Tibial nerve (tissue), 3 donors: Measurements from ENCODE around the gene ANKRD11.

Experiments
- CTCF ChIP-seq, 5 experiments: fragments of 200-600 bp in 3 of 5; fragments of 450-650 bp in 2 of 5; sonication (generic) in 3 of 5; IDR thresholded peaks; one replicate each; pipeline ENCODE4 v1.5.1; 2016 to 2019; ENCODE audit warnings: antibody characterized with exemption in 5 of 5, mild to moderate bottlenecking in 3 of 5, moderate library complexity in 2 of 5
- POLR2A ChIP-seq, 2 donors: fragments of 450-650 bp; IDR thresholded peaks; one replicate each; pipeline ENCODE4 v1.6.1; 2017; ENCODE audit warnings: antibody characterized with exemption in 2 of 2, mild to moderate bottlenecking in 2 of 2, moderate library complexity in 2 of 2

GRCh38 chr16:89493776-89494175 lies 3.4 kb upstream of the ANKRD11 start:
- TF ChIP-seq CTCF (IDR thresholded peaks at IDR 0.05) (no peak), POLR2A (IDR thresholded peaks at IDR 0.05) (no peak)
